GM15510 (cell line): Measurements from ENCODE around the gene KLHDC7B.
A peak's percentile ranks its signal among the peaks of the same experiment; 100 is the strongest.

Experiments
- POLR2A ChIP-seq: IDR thresholded peaks from 3 replicates; pipeline ENCODE4 v1.6.1; 2011; ENCODE audit warnings: borderline replicate concordance; ENCODE audit not compliant: insufficient read length; ENCODE audit errors: extremely low read depth

The KLHDC7B gene

DNA sequence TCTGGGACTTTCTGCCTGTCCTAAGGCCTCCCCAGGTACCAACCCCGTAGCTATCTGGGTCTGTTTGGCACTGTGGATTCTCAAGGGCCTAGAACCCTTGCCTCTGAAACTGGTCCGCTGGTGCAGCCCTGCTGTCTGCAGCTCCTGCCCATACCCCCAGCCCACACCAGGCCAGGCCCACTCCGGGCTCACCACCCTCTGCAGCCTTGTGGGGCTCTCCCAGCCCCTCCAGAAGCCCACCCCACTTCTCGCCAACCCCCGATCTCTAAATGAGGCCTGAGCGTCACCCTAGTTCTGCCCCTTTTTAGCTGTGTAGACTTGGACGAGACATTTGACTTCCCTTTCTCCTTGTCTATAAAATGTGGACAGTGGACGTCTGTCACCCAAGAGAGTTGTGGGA lies 4.7 kb downstream of the KLHDC7B start:
- TF ChIP-seq POLR2A = no peak

DNA sequence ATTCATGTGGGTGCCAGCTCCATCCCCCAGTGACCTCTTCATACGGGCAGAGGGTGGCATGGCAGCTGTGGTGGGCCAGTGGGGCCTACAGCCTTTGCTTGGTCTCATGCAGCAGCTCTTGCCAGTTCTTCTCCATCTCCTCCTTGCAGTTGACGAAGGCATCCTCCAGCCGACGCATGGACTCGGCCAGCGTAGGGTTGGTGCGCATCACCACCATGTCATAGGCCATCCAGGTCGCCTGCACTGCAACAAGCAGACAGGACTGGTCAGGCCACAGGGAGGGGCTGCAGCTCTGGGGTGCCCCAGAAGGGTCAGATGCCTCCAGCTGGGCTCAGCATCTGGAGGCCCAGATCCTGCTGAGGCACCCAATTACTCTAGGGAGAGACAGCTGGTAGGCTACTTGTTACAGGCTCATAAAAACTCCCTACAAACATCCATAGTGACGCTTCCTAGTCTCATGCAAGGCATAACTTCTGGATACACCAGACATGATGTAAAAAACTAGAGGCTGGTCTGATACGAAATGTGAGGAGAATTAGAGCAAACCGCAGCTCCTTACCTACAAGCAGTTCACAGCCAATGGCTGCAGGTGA lies 5.6 kb downstream of the KLHDC7B start:
- TF ChIP-seq POLR2A = no peak

DNA sequence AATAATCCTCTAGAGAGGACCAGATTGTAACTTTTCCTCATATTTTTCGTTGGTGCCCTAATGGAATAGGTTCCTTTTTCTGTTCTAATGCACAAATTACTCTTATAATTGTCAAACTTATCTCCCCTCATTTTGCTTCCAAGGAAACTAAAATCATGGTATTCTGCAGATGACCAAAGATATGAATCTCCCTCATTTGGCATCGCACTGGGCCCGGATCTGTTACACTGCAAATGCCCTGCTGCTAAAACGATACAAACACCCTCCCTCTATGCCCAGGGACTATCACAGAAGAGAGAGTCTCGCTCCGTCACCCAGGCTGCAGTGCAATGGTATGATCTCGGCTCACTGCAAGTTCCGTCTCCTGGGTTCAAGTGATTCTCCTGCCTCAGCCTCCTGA lies 7.6 kb downstream of the KLHDC7B start:
- no peak for TF ChIP-seq POLR2A

DNA sequence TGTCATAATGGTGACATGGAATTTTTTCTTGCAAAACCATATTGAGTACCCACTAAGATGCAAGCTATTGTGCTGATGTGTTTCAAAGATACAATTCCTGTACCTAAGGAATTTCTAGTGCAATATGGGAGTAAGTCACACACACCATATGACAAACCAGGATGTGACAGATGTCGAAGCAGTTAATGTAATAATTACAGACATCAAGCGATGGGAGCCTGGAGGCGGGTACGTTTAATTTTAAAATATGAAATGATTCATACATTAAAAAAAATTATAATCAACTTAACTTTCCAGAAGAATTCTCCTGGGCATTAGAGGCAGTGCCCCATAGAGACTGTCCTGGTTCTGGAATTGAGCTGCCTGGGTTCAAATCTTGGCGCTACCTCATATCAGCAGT lies 11.0 kb downstream of the KLHDC7B start:
- TF ChIP-seq POLR2A = no peak

DNA sequence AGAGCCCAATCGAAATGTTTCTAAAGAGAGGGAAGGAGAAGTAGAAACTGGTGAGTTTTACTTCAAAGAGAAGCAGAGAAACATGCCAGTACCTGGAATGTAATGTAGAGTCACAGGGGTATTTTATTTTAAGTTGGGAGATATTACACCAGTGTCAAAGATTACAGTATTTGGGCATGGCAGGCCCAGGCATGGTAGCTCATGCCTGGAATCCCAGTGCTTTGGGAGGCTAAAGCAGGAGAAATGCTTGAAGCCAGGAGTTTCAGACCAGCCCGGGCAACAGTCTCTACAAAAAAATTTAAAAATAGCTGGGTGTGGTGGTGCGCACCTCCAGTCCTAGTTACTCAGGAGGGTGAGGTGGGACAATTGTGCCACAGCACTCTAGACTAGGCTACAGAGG lies 14.3 kb downstream of the KLHDC7B start:
- no peak for TF ChIP-seq POLR2A

DNA sequence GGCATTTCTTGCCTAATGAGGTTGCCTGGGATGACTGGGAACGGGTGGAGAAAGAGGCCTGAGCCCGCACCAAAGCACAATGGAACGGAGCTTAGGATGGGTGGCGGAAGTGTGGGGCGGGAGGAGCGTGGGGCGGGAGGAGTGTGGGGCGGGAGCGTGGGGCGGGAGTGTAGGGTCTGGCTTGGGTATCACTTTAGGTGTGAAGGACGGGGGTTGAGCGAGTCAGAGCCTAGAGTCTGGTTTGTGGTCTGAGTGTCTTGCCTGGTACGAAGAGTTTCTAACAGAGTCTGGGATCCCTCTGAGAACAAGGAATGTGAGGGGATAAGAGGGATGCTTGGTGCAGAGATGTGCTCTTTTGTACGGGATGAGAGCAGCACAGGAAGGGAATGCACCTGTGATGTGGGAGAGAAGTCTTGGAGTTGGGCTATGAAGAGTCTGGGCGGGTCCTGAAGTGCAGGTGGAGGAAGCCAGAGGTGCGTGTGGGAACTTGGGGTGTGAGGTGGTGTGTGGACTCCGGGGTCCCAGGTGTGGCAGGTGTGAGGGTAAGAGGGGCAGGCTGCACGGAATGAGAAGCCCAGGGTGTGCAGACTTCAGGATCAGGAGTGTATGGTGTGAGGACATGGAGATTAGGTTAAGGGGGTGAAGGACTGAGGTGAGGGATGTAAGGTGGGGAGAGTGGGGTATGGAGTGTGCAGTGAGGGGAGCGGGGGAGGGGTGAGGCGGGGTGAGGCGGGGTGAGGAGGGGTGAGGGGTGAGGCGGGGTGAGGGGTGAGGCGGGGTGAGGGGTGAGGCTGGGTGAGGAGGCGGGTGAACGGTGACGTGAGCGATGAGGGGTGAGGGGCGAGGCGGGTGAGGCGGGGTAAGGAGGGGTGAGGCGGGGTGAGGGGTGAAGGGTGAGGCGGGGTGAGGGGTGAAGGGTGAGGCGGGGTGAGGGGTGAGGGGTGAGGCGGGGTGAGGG lies 16.0 kb downstream of the KLHDC7B start:
- TF ChIP-seq POLR2A = no peak

DNA sequence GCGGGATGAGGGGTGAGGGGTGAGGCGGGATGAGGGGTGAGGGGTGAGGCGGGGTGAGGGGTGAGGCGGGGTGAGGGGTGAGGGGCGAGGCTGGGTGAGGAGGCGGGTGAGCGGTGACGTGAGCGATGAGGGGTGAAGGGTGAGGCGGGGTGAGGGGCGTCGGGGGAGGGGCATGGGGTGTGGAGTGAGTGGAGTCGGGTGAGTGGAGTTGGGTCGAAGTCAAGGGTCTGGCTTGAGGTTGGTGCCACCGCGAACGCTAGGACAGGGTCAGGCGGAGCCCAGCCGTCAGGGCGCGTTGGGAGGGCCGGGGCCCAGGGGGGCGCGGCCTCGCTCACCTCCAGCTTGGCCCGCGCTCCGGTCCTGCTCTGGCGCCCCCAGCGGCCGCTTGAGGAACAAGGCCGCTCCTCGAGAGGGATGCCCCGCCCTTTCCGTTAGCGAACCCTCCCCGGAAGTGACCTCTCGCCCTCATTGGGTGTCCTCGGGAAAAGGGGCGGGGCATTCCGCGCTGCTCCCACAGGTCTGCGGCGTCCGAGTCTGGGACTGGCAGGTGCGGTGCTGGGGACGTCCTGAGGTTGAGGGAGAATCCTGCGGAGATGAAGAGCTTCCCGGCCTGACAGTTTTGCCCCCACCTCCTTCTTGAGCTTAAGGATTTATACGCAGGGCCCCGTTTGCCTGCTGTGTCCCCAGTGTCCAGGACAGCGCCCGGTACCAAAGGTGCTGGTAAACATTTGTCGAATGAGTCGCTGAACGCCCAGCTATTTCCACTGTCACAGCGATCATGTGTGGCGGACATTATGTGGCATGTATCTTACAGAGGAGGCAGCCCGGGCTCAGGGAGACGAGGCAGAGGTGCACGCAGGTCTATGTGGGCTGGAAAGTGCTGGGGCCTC lies 17.1 kb downstream of the KLHDC7B start, which contains the start of gene SYCE3:
SYCE3 (minus strand) TSS at position 397 of the 890 bp plus-strand sequence. CDS start 6,514 bp downstream, outside the sequence.
- TF ChIP-seq POLR2A = peak; percentile 76

DNA sequence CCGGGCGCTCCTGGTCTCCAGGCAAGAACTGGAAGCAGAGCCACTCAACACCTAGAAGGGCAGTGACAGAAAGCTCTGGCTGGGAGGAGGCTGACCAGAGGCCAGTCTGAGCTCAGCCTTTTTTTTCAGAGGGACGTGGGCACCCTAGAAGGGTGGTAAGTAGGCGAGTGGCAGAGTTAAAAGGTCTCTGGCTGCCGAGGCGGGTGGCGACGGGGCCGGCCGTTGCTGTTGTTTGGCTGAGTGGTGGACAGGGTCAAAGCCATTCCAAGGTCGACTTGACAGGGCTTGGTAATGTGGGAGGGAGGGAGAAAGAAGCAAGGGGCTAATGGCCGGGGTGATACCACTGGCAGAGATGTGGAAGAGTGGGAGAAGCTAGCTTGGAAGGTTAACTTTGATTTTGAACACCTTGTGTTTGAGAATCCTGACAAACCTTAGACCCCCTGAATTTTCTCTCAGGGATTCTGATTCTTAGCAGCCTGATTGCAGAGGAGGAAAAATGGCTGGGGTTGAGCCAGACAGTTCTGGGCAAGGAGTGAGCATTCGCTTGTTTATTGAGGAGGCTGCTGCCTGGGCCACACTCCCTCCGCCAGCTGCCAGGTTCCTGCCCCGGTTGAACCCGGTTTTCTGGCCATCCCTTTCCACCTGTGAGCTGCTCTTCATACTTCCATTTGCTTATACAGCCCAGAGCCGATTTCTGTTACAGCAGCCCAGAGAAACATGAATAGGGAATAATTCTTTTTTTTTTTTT lies 17.9 kb downstream of the KLHDC7B start:
- TF ChIP-seq POLR2A = no peak

DNA sequence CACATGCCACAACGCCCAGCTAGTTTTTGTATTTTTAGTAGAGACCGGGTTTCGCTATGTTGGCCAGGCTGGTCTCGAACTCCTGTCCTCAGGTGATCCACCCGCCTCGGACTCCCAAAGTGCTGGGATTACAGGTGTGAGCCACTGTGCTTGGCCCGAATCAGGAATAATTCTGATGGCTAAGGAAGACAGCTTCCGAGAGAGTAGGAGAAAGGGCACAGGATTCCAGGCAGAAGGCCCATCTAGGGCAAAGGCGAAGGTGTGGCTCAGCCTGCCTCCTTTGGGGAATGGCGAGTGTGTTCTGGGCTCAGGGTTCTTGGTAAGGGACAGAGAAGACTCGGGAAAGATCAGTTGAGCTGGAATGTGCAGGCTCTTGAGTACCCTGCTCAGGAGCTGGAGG lies 18.6 kb downstream of the KLHDC7B start:
- no peak for TF ChIP-seq POLR2A

DNA sequence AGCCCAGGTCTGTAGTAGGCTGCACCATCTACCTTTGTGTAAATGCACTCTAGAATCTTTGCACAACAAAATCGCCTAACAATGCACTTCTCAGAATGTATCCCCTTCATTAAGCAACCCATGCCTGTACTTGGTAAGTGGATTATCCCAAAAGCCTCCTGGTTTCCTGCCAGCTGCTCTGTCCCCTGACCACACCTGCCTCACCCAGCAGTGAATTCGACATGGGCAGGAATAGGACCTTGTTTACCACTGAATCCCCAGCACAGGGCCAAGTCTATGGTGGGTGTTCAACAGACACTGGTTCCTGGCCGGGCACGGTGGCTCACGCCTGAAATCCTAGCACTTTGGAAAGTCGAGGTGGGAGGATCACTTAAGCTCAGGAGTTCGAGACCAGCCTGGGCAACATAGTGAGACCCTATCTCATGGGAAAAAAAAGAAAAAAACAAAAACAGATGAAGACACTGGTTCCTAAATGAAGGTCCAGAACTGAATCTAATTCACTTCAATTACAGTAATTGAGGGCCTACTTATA lies 22.1 kb downstream of the KLHDC7B start:
- TF ChIP-seq POLR2A = no peak

DNA sequence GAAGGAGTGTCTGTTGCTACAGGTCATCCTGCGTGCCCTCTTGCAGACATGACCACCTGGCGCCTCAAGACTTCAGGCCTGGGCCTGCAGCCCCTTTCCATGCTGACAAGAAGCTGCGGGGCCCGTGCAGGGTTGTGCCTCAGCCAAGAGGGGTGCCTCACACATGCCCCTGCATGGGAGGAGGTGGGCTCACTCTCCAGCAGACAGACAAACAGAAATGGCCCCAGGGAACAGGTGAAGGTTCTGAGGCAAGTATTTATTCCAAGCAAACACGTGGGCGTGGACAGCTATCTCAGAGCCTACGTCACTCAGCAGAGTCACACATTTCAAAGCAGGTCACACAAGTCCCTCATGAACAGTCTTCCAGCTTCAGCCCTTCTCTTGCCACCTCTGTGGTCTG lies 22.9 kb downstream of the KLHDC7B start:
- no peak for TF ChIP-seq POLR2A

DNA sequence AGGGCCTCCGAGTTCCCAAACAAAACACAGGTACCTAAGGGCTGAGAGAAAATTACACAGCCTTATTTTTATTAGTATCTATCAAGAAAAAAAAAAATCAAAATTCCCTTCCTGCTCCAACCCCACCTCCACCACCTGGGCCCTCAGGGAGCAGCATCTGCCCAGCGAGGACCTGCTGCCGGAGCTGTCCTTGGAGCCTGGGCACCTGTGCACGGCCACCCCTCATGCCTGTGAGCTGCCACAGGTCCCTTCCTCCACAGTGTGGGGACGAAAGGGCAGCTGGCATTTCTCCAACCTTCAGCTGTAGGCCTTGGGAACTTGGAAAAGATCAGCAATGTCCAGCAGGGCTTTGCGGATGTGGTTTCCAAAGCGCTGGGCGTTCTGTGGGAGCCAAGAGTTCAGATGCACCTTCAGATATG lies 23.4 kb downstream of the KLHDC7B start:
- no peak for TF ChIP-seq POLR2A

DNA sequence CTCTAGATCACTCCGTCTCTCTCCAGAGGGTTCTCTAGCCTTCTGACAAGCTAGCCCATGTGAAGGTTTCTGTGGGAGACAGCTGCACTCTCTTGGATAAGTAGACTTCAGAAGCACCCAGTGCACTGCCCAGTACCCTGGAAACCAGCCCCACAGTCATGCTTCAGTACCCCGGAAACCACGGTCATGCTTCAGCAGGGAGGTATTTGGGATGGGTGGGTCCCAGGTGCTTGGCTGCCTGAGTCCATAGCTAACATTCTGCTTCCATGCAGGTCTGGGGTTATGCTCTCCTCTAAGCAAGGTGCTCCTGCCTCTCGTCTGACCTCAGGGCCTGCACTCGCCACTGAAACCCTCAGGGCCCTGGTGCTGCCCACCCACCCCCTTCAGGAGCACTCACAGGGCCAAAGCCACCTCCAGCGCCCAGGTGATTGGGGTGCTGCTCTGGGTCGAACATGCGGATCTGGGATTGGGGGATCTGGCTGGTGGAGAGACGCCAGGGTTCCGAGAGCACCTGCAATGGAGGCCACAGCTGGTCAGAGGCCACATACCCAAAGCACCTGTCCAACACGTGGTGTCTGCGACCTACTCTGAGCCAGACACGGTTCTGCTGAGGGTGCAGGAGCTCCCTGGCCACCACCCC lies 24.3 kb downstream of the KLHDC7B start:
- TF ChIP-seq POLR2A = no peak
